ENCODE measurements around the gene IKZF3.

IKZF3 gene

DNA sequence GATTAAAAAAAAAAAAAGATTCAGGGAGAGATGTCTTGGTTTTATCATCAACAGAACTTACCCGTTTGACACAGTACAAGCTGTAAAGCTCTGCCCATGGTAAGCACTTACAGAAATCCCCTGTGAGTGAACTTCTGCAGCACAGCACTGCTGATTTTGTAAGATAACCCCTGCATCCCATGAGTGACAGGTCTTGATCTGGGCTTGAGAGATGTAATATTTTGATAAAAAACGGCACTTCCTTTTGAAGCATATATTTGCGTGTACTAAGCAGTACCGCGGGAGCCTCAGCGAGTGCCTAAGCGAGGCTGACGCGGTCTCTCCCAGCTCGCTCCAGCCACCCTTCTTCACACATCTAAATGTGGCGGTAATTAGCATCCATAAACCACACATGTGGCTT is 50.5 kb downstream of the IKZF3 start:
- peak overlapping the region; percentile 83 for H3K4me3 Mint-ChIP-seq
- no peaks in the 10 kb centered on the region for H3K27me3 Mint-ChIP-seq
- H3K4me1 Mint-ChIP-seq (ENCODE audit: low read depth) = peaks cover 78% of the 10 kb centered on the region
- H3K27ac Mint-ChIP-seq = peak overlapping the region; percentile 92
- H3K36me3 Mint-ChIP-seq = peaks cover 28% of the 10 kb centered on the region
- H3K9me3 Mint-ChIP-seq (ENCODE audit: low read depth) = no peaks in the 10 kb centered on the region

DNA sequence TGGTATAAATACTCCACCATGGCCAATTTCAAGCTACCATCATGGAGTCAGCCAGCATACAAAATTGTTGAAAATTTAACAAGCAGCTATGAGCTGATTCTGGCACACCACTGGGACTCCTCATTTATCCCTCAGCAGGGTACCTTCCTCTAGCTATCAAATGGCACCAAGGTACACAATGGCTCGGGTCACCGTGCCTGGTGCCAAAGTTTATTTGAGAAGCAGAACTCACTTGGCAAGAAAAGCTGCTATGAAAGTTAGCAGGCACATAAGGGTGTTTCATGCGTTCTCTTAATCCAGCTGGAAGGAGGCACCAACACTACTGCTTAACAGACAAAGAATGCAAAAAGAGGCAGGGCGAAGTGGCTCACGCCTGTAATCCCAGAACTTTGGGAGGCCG is 51.6 kb downstream of the IKZF3 start:
- H3K27ac Mint-ChIP-seq = peak overlapping the region; percentile 85
- peaks cover 78% of the 10 kb centered on the region for H3K4me1 Mint-ChIP-seq (ENCODE audit: low read depth)
- H3K36me3 Mint-ChIP-seq = peaks cover 32% of the 10 kb centered on the region
- no peaks in the 10 kb centered on the region for H3K9me3 Mint-ChIP-seq (ENCODE audit: low read depth)
- H3K4me3 Mint-ChIP-seq = peak overlapping the region; percentile 56
- no peaks in the 10 kb centered on the region for H3K27me3 Mint-ChIP-seq

DNA sequence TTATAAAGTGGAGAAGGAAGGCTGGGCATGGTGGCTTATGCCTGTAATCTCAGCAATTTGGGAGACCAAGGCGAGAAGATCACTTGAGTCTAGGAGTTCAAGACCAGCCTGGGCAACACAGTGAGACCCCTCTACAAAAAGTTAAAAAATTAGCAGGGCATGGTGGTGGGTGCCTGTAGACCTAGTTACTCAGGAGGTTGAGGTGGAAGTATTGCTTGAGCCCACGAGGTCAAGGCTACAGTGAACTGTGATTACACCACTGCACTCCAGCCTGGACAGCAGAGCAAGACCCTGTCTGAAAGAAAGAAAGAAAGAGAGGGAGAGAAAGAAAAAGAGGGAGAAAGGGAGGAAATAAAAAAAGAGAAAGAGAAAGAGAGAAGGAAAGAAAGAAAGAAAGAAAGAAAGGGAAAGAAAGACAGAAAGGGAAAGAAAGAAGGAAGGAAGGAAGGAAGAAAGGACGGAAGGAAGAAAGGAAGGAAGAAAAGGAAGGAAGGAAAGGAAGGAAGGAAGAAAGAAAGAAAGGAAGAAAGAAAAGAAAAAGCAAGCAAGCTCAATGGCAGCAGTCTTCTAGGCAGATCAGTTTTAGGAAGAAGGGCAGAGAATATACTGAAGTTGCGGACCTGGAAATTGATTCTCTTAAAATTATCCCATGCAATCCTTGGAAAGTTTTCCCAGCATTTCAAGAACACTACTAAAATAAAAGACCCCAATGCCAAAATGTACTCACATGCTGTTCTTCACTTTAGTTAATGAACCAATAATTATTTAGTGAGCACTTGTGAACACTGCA is 53.0 kb downstream of the IKZF3 start:
- Mint-ChIP-seq H3K27me3 (no peaks in the 10 kb centered on the region), H3K36me3 (peaks cover 35% of the 10 kb centered on the region), H3K4me3 (peak overlapping the region; percentile 11), H3K27ac (peak overlapping the region; percentile 55), H3K9me3 (ENCODE audit: low read depth) (no peaks in the 10 kb centered on the region), H3K4me1 (ENCODE audit: low read depth) (peaks cover 84% of the 10 kb centered on the region)

DNA sequence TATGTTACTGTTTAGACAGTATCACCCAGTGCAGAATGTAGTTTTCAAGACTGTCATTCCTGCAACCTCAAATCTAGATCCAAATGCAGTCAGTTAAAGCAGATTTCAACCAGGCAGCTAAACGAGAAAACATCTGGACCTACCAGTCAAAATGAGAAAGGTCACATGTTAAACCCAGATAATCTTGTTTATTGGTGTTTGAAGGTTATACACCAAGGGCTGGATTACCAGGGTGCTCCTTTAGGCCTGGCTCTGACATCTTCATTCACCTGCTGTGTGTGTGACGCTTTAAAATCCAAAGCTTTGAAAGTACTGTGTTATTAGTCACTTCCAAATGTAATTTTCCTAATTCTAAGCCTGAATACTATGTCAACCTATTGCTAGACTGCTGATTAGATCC is 54.9 kb downstream of the IKZF3 start:
- H3K36me3 Mint-ChIP-seq = peaks cover 41% of the 10 kb centered on the region
- H3K4me1 Mint-ChIP-seq (ENCODE audit: low read depth) = peaks cover 81% of the 10 kb centered on the region
- no peaks in the 10 kb centered on the region for H3K27me3 Mint-ChIP-seq
- peak overlapping the region; percentile 46 for H3K27ac Mint-ChIP-seq
- H3K9me3 Mint-ChIP-seq (ENCODE audit: low read depth) = no peaks in the 10 kb centered on the region
- no peak overlapping the region for H3K4me3 Mint-ChIP-seq

DNA sequence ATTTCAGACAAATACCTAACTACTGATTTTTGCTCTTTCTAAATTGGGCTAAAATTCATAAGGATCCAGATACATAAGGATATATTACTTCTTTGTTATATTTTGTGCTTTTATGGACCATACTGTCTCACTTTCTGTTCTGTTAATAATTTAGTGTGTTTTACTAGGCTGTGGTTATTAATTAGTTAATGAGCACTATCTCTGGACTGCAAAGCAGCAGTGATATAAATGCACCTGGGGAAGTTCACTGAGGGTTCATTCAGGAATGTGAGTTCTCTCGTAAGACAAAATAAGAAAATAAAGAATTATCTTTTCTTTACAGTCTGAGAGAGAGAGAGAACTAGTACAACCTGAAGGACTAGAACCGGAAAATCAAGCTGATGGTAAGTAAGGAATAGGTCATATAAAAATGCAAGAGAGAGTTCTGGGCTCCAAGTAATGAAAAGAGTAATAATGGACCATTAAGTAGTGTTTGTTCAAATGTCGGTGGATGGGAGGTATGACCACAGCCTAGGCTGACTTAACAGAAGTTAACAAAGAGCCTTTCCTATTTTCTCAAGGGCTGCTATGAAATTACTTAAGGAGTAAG is 55.6 kb downstream of the IKZF3 start:
- H3K27me3 Mint-ChIP-seq = no peaks in the 10 kb centered on the region
- H3K9me3 Mint-ChIP-seq (ENCODE audit: low read depth) = no peaks in the 10 kb centered on the region
- peaks cover 41% of the 10 kb centered on the region for H3K36me3 Mint-ChIP-seq
- no peak overlapping the region for H3K4me3 Mint-ChIP-seq
- peaks cover 78% of the 10 kb centered on the region for H3K4me1 Mint-ChIP-seq (ENCODE audit: low read depth)
- H3K27ac Mint-ChIP-seq = peak overlapping the region; percentile 41

DNA sequence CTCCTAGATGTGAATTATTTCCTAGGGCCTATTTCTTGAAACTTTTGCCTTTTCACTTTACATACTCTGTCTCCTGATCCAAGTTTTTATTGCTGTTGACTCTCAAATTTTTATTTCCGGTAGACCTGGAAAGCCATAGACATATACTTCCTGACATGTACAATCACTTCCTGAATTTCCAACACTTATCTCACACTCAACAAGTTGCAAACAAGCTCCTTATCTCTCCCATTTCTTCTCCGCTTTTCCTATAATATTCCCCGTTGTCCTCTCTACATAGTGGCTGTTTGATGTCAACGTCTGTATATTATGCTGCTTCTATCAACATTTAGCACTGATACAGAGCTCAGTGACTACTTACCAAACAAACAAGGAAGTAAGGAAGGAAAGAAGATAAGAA is 59.3 kb downstream of the IKZF3 start:
- H3K9me3 Mint-ChIP-seq (ENCODE audit: low read depth) = no peaks in the 10 kb centered on the region
- H3K27ac Mint-ChIP-seq = peak overlapping the region; percentile 77
- no peaks in the 10 kb centered on the region for H3K27me3 Mint-ChIP-seq
- H3K4me3 Mint-ChIP-seq = no peak overlapping the region
- peaks cover 31% of the 10 kb centered on the region for H3K36me3 Mint-ChIP-seq
- peaks cover 78% of the 10 kb centered on the region for H3K4me1 Mint-ChIP-seq (ENCODE audit: low read depth)

DNA sequence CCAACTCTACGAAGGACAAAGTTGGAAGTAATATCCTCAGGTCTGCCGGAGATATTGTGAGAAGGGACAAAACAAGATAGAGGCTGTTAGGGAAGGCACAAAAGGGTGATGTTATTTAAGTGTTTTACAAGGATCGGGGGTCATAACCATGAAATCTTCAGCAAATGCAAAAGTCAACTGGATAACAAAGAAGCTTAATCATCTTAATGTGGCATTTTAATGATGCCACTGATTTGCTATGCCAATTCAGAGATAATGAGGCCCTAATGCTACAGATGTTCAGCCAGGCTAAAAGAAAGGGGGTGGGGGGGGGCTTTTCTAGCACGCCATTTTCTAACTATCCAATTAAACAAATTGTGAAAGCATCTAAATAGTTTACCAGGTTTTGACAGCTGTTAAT is 63.1 kb downstream of the IKZF3 start:
- peak overlapping the region; percentile 69 for H3K4me3 Mint-ChIP-seq
- H3K27ac Mint-ChIP-seq = peak overlapping the region; percentile 86
- peaks cover 30% of the 10 kb centered on the region for H3K36me3 Mint-ChIP-seq
- H3K9me3 Mint-ChIP-seq (ENCODE audit: low read depth) = no peaks in the 10 kb centered on the region
- H3K27me3 Mint-ChIP-seq = no peaks in the 10 kb centered on the region
- H3K4me1 Mint-ChIP-seq (ENCODE audit: low read depth) = peaks cover 77% of the 10 kb centered on the region

DNA sequence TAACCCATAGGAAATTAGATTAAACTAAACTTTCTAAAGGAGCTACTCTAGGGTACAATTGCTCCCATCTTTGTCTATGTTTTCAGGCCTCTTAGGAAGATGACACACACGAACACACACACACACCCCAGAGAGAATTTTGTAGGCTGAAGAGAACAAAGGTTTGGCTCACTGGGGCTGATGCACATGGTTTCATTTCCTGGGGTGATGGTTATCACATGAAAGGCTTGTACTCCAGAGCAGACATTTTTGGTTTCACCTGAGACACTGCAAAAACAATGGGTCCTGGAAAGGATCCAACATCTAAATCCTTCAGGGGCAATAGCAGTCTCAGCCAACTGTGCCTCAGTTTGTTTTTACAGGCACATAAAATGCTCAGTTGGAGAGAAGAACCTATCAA is 63.6 kb downstream of the IKZF3 start:
- Mint-ChIP-seq H3K36me3 (peaks cover 28% of the 10 kb centered on the region), H3K27me3 (no peaks in the 10 kb centered on the region), H3K4me3 (peak overlapping the region; percentile 69), H3K9me3 (ENCODE audit: low read depth) (no peaks in the 10 kb centered on the region), H3K4me1 (ENCODE audit: low read depth) (peaks cover 73% of the 10 kb centered on the region), H3K27ac (peak overlapping the region; percentile 86)

DNA sequence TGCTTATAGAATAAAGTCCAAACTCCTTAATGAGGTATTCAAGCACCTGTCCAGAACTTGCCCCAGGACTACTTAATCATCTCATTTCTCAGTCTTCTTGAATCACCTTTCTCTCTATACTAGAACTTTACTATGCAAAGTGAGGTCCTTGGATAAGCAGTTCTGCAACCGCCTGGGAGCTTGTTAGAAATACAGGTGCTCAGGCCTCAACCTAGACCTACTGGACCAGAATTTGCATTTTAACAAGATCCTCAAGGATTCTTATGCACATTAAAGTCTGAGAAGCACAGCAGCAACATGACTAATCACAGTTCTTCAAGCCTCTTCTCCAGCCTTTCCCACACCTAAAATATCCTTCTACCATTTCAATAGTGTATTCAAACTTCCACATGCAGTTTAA is 64.7 kb downstream of the IKZF3 start:
- H3K36me3 Mint-ChIP-seq = peaks cover 21% of the 10 kb centered on the region
- peak overlapping the region; percentile 86 for H3K27ac Mint-ChIP-seq
- peak overlapping the region; percentile 8 for H3K4me3 Mint-ChIP-seq
- peaks cover 71% of the 10 kb centered on the region for H3K4me1 Mint-ChIP-seq (ENCODE audit: low read depth)
- H3K27me3 Mint-ChIP-seq = no peaks in the 10 kb centered on the region
- H3K9me3 Mint-ChIP-seq (ENCODE audit: low read depth) = no peaks in the 10 kb centered on the region

DNA sequence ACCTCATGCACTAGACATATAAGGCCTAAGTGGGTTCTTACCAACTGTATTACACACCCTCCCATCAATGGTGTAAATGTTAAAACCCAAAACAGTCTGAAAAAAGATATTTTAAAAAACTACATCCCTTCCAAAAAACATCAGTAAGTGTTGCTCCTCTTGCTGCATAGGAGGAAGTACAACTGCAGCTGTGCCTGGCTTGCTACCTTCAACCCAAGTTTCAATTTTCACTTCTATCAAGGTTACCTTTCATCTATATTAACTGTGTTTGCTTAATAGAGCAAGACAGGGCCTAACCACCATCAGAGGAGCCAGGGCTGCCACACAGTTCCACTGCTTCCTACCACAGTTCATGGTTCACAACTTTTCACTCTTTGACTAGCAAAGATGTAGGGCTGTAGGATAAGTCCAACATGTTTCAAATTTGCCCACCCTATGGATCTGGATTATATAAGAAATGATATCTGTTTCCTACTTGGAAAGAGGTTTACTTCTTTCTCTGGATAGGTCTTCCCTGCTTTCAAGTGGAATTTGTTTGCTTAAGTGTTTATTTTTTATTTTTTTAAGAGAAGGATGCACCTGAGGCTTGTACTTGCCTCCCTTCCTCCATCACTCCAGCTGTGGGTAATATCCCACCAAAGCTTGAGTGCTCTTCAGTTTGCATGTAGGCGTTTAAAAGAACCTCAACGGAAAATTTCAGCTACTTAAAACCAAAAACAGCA is 69.7 kb downstream of the IKZF3 start:
- H3K4me1 Mint-ChIP-seq (ENCODE audit: low read depth) = peaks cover 80% of the 10 kb centered on the region
- peak overlapping the region; percentile 94 for H3K27ac Mint-ChIP-seq
- H3K27me3 Mint-ChIP-seq = no peaks in the 10 kb centered on the region
- no peaks in the 10 kb centered on the region for H3K9me3 Mint-ChIP-seq (ENCODE audit: low read depth)
- H3K4me3 Mint-ChIP-seq = peak overlapping the region; percentile 58
- H3K36me3 Mint-ChIP-seq = peaks cover 37% of the 10 kb centered on the region

DNA sequence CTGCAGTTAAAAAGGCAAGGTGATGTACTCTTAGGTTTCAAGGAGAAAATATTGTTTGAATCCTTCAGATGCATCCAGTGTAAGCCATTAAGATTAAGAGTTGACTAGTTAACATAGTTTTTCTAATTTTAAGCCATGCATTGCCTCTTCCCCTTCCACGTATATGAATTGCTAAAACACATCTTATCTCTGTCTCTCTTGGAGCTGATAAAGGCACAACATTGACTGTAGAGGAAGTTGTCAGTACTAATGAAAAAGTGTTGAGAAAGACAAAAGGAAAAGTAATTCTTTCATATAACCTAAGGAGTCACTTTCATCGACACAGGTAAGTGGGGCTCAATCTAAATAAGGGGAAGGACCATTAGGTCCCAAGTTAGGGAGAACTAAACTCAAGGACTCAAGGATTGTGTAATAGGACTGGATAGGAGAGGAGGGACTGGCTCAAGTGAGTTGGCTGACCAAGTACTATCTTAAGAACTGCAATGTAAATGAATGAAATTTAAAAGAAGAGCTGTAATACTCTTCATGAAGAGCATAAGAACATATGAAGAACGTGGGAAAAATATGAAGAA is 70.7 kb downstream of the IKZF3 start:
- Mint-ChIP-seq H3K36me3 (peaks cover 36% of the 10 kb centered on the region), H3K27ac (peak overlapping the region; percentile 94), H3K4me1 (ENCODE audit: low read depth) (peaks cover 71% of the 10 kb centered on the region), H3K27me3 (no peaks in the 10 kb centered on the region), H3K9me3 (ENCODE audit: low read depth) (no peaks in the 10 kb centered on the region), H3K4me3 (peak overlapping the region; percentile 74)

DNA sequence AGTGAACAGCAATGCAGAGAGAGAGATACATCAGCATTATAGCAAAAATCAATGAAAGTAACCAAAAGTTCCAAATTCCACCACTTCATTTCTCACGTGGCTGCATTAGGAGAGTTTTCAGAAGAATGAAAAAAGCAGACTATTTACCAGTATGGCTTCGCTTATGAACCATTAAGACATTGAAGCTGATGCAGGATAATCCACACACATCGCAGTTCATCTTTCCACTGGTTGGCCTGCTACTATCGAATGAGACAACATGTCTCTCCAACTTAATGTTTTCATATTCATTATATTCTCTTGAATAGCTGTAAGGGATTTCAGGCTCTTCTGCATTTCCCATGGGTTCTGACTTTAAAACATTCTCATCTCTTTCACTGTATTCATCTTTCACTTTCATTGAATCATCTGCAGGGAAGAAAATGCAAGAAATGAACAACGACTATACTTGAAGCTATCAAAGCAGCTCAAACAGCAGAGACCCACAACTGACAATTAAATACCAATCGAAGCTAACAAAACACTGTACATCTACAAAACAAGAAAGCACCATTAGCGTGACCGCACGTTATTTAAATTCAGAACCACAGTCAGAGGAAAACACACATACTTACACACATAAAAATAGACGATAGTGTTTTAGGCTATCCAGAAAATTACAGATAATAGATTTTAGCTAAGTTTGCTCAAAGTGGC is 71.4 kb downstream of the IKZF3 start:
- no peaks in the 10 kb centered on the region for H3K27me3 Mint-ChIP-seq
- H3K4me3 Mint-ChIP-seq = peak overlapping the region; percentile 74
- peaks cover 69% of the 10 kb centered on the region for H3K4me1 Mint-ChIP-seq (ENCODE audit: low read depth)
- peak overlapping the region; percentile 94 for H3K27ac Mint-ChIP-seq
- H3K9me3 Mint-ChIP-seq (ENCODE audit: low read depth) = no peaks in the 10 kb centered on the region
- H3K36me3 Mint-ChIP-seq = peaks cover 35% of the 10 kb centered on the region

DNA sequence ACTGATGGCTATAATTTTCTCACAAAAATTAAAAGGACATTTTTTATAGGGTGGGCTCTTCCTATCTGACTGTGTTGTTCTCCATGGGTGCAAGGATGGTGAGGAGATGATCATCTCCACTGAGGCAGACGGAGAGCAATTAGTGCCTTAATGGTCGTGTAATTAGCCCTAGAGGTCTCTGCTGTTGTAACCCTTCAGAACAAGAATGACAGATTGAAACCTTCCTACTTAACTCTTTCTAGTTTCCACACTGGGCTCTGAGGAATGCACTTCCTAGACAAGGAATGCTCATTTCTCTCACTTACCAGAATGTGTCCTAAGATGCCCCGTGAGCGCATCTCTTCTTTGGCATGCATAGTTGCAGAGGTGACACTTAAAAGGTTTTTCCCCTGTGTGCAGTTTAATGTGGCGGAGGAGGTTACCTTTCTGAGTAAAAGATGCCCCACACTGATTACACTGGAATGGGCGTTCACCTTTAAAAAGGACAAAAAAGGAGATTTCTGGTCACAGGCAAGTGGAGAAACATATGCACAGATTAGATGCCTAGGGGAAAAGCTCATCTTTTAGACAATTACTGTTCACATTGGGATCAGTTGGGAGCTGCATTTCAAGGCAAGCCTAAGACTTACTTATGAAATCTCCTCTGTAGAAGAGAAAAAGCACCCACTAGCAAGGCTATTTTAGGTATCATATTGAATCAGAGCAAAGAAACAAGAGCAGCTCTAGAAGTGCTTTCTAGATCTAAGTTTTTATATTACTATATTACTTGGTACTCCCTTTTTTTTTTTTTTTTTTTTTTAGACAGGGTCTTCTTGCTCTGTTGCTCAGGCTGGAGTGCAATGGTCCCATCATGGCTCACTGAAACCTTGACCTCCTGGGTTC is 72.8 kb downstream of the IKZF3 start:
- Mint-ChIP-seq H3K36me3 (peaks cover 39% of the 10 kb centered on the region), H3K27me3 (no peaks in the 10 kb centered on the region), H3K4me1 (ENCODE audit: low read depth) (peaks cover 74% of the 10 kb centered on the region), H3K4me3 (peak overlapping the region; percentile 79), H3K9me3 (ENCODE audit: low read depth) (no peaks in the 10 kb centered on the region), H3K27ac (peak overlapping the region; percentile 96)

All from activated naive CD8-positive, alpha-beta T cell (primary cell).